Lower leg skin (tissue), 3 donors: Measurements from ENCODE around the gene MACROH2A2.

Experiments used
- CTCF ChIP-seq, 3 donors: fragments of 450-650 bp; IDR thresholded peaks; one replicate each; pipeline ENCODE4 v1.5.1; 2016; ENCODE audit warnings: antibody characterized with exemption in 3 of 3, mild to moderate bottlenecking in 3 of 3, moderate library complexity in 2 of 3
- POLR2A ChIP-seq, 2 donors: fragments of 450-650 bp; IDR thresholded peaks; one replicate each; pipeline ENCODE4 v1.6.1; 2016 to 2017; ENCODE audit warnings: antibody characterized with exemption in 2 of 2, mild to moderate bottlenecking in 1 of 2, moderate library complexity in 1 of 2

- TF ChIP-seq CTCF (IDR thresholded peaks at IDR 0.05) (no peak), POLR2A (IDR thresholded peaks at IDR 0.05) (no peak)
Observed at GRCh38 chr10:70135046-70135445, 82.4 kb downstream of the MACROH2A2 start.
